K562 (cell line): ENCODE results near the gene USP6. TPM values are rescaled to one million over a fixed set of nuclear protein-coding genes. Genes with fewer than 3 reads are reported as not detected.

Experiments
- L3MBTL2 ChIP-seq: fragments of 450-650 bp; IDR thresholded peaks from 2 replicates; pipeline ENCODE4 v1.6.1; 2016; ENCODE audit warnings: mild to moderate bottlenecking, moderate library complexity
- MCM2 ChIP-seq: fragments of 450-650 bp; IDR thresholded peaks from 2 replicates; pipeline ENCODE4 v1.6.1; 2017; ENCODE audit warnings: low read depth, mild to moderate bottlenecking
- MTA3 ChIP-seq: fragments of 450-650 bp; formaldehyde crosslinking; IDR thresholded peaks from 2 replicates; pipeline ENCODE4 v1.6.1; 2017; ENCODE audit warnings: mild to moderate bottlenecking, borderline replicate concordance
- NBN ChIP-seq: fragments of 450-650 bp; IDR thresholded peaks from 2 replicates; pipeline ENCODE4 v1.6.1; 2016; ENCODE audit warnings: low read depth, mild to moderate bottlenecking
- NFIC ChIP-seq: fragments of 450-650 bp; IDR thresholded peaks from 2 replicates; pipeline ENCODE4 v1.6.1; 2017; ENCODE audit warnings: mild to moderate bottlenecking, inconsistent platforms
- NR2C2 ChIP-seq, 2 experiments: fragments of 200-800 bp in 1 of 2; sonication (Bioruptor generic) in 1 of 2; sonication (generic) in 1 of 2; formaldehyde crosslinking in 1 of 2; IDR thresholded peaks; 2 replicates each; pipeline versions ENCODE4 v1.6.1 to v1.8.0; 2016 to 2022; ENCODE audit warnings: mild to moderate bottlenecking in 1 of 2, missing compliant biosample characterization in 1 of 2, missing genetic modification characterization in 1 of 2, missing genetic modification reagents in 1 of 2
- NRF1 ChIP-seq, 2 experiments: fragments of 450-650 bp; IDR thresholded peaks in 1 of 2; conservative IDR thresholded peaks in 1 of 2; 2 replicates each; pipeline ENCODE4 v1.6.1; 2014; ENCODE audit warnings: mild to moderate bottlenecking in 2 of 2
- PHF8 ChIP-seq: fragments of 200-600 bp; sonication (generic); IDR thresholded peaks from 2 replicates; pipeline ENCODE4 v1.6.1; 2012; ENCODE audit warnings: mixed run types, mild to moderate bottlenecking, inconsistent platforms, low read length, moderate library complexity, borderline replicate concordance
- POLR2A ChIP-seq: fragments of 450-650 bp; conservative IDR thresholded peaks from 2 replicates; pipeline ENCODE4 v1.6.1; 2016
- POLR2G ChIP-seq: fragments of 200-400 bp; formaldehyde crosslinking; IDR thresholded peaks from 2 replicates; pipeline ENCODE4 v1.6.1; 2017; ENCODE audit warnings: low read depth, mild to moderate bottlenecking, antibody characterized with exemption, low read length, moderate library complexity
- RB1 ChIP-seq: fragments of 450-650 bp; IDR thresholded peaks from 2 replicates; pipeline ENCODE4 v1.6.1; 2017; ENCODE audit warnings: low read depth, mild to moderate bottlenecking
- RBBP5 ChIP-seq: fragments of 200-600 bp; sonication (generic); IDR thresholded peaks from 2 replicates; pipeline ENCODE4 v1.6.1; 2012; ENCODE audit warnings: borderline replicate concordance, mild to moderate bottlenecking, low read length, control low read depth, inconsistent platforms; ENCODE audit not compliant: insufficient read depth, poor library complexity, severe bottlenecking
- TBP ChIP-seq: optimal IDR thresholded peaks from 2 replicates; pipeline ENCODE3; 2011; ENCODE audit warnings: low read depth, low read length, improper control_type of control experiment
- ZEB2 ChIP-seq: fragments of 450-650 bp; IDR thresholded peaks from 2 replicates; pipeline ENCODE4 v1.6.1; 2016
- ZNF12 ChIP-seq: sonication (generic); formaldehyde crosslinking; IDR thresholded peaks from 2 replicates; pipeline ENCODE4 v1.4.0; 2020; ENCODE audit warnings: mild to moderate bottlenecking, missing genetic modification reagents
- ZNF57 ChIP-seq: fragments of 450-650 bp; formaldehyde crosslinking; IDR thresholded peaks from 2 replicates; pipeline ENCODE4 v1.4.0; 2020; ENCODE audit warnings: mild to moderate bottlenecking, moderate library complexity
- polyA plus RNA-seq, 8 experiments: library from polyadenylated mRNA; depleted of rRNA in 4 of 8; stranded (reverse) in 5 of 8; unstranded in 3 of 8; fragments of >200 nt; fragmentation: Nextera tagmentation in 2 of 8; fragmentation: Illumina TruSeq in 1 of 8; extraction: Ambion mirVana in 2 of 8; extraction: Trizol in 1 of 8; gene quantifications; 2 replicates each; pipeline versions ENCODE4 v1.2.1 to v1.2.3, GENCODE V29; 2011 to 2014; ENCODE audit warnings: inconsistent platforms in 1 of 8, missing spikeins in 1 of 8
- total RNA-seq, 7 experiments: library from RNA; depleted of rRNA in 6 of 7; stranded (reverse); fragments of >200 nt in 6 of 7; fragmentation: Illumina TruSeq in 2 of 7; extraction: Trizol in 2 of 7; gene quantifications; 2 replicates each; pipeline versions ENCODE4 v1.2.1 to v1.2.3, GENCODE V29; 2011 to 2021; ENCODE audit warnings: low replicate concordance in 1 of 7
- TF ChIP-seq, protein P1 (sequence below), 2 experiments: fragments of 450-650 bp; formaldehyde crosslinking in 1 of 2; IDR thresholded peaks; 2 replicates each; pipeline versions ENCODE4 v1.4.0 to v1.6.1; 2014 to 2020; ENCODE audit warnings: mild to moderate bottlenecking in 2 of 2, borderline replicate concordance in 1 of 2, low read depth in 1 of 2
- TF ChIP-seq, protein P2 (sequence below): sonication (generic); formaldehyde crosslinking; IDR thresholded peaks from 2 replicates; pipeline ENCODE4 v1.8.1; 2023; ENCODE audit warnings: mild to moderate bottlenecking, missing genetic modification reagents

USP6 gene
- total and polyA plus RNA-seq, 9 of the 15 experiments (the other 6 are each of a cell fraction or from before 2014, with no cell fraction given): 0.01 to 0.09 (median 0.04) TPM; not detected in 4

DNA sequence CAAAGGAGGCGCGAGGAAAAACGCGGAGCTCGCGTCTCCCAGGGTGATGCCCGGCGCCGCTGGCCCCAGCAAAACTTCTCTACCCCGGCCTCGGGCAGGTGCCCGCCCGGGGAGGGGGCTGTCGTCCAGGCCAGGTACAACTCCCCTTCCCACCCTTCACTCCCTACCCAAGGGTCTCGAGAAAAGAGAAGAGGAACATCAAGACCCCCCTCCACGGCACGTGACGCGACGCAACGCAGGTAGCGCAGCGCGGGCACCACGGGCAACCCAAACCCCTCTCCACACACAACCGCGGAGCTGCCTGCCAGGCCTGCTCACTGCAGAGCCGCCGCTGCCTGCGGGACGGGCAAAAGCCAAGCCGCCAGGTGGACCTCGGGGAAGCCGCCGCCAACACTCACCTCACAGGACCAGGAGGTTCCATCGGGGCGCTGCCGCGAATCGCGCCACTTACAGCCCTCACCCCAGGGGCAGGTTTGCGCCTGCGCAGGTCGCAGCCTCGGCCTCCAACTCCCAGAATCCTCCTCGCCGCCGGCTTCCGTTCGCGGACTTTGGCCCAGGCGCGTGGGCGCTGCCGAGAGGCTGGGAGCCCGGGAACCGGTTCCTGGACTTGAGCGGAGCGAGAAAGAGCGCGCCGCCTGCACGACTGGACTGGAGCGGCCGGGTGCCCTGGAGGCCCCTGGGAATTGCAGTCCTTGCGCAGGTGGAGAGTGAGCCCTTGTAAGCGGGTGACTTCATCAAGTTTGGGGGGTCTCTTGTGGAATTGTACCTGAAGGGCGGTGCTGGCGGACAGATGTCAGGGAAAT lies 4.2 kb upstream of the USP6 start, which contains the start of gene ZNF232 (continued):
- TF ChIP-seq, protein P1, sequence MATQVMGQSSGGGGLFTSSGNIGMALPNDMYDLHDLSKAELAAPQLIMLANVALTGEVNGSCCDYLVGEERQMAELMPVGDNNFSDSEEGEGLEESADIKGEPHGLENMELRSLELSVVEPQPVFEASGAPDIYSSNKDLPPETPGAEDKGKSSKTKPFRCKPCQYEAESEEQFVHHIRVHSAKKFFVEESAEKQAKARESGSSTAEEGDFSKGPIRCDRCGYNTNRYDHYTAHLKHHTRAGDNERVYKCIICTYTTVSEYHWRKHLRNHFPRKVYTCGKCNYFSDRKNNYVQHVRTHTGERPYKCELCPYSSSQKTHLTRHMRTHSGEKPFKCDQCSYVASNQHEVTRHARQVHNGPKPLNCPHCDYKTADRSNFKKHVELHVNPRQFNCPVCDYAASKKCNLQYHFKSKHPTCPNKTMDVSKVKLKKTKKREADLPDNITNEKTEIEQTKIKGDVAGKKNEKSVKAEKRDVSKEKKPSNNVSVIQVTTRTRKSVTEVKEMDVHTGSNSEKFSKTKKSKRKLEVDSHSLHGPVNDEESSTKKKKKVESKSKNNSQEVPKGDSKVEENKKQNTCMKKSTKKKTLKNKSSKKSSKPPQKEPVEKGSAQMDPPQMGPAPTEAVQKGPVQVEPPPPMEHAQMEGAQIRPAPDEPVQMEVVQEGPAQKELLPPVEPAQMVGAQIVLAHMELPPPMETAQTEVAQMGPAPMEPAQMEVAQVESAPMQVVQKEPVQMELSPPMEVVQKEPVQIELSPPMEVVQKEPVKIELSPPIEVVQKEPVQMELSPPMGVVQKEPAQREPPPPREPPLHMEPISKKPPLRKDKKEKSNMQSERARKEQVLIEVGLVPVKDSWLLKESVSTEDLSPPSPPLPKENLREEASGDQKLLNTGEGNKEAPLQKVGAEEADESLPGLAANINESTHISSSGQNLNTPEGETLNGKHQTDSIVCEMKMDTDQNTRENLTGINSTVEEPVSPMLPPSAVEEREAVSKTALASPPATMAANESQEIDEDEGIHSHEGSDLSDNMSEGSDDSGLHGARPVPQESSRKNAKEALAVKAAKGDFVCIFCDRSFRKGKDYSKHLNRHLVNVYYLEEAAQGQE (IDR thresholded peaks at IDR 0.05; ENCODE audit: borderline replicate concordance): peak; percentile 72
- TF ChIP-seq, protein P1 (CRISPR knock-in tag; IDR thresholded peaks at IDR 0.05; ENCODE audit: low read depth): no peak
- TF ChIP-seq NR2C2 (CRISPR knock-in tag; IDR thresholded peaks at IDR 0.05) (no peak), NR2C2 (tag; IDR thresholded peaks at IDR 0.05) (peak; percentile 64), POLR2G (peak; percentile 94), ZNF12 (CRISPR knock-in tag) (0 out of 2 replicates have a peak, but pooled peaks have one; percentile 8), MTA3 (peak; percentile 41; the same call in 1 of the 2 replicates), RB1 (peak; percentile 65; the same call in 1 of the 2 replicates), NRF1 (conservative IDR thresholded peaks at IDR 0.05 in 1 of 2, IDR thresholded peaks at IDR 0.05 in 1 of 2) (peak; percentile 95 to 96), RBBP5 (peak; percentile 7), MCM2 (no peak), ZEB2 (0 out of 2 replicates have a peak, but pooled peaks have one; percentile 19), NBN (no peak), POLR2A (peak; percentile 82), NFIC (no peak), L3MBTL2 (peak; percentile 88), PHF8 (peak; percentile 71; the same call in 1 of the 2 replicates), ZNF57 (CRISPR knock-in tag) (no peak), TBP (peak; percentile 73)
- TF ChIP-seq, protein P2, sequence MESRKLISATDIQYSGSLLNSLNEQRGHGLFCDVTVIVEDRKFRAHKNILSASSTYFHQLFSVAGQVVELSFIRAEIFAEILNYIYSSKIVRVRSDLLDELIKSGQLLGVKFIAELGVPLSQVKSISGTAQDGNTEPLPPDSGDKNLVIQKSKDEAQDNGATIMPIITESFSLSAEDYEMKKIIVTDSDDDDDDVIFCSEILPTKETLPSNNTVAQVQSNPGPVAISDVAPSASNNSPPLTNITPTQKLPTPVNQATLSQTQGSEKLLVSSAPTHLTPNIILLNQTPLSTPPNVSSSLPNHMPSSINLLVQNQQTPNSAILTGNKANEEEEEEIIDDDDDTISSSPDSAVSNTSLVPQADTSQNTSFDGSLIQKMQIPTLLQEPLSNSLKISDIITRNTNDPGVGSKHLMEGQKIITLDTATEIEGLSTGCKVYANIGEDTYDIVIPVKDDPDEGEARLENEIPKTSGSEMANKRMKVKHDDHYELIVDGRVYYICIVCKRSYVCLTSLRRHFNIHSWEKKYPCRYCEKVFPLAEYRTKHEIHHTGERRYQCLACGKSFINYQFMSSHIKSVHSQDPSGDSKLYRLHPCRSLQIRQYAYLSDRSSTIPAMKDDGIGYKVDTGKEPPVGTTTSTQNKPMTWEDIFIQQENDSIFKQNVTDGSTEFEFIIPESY (CRISPR knock-in tag): 0 out of 2 replicates have a peak, but pooled peaks have one; percentile 17
